GM13976 (cell line): ENCODE measurements around the gene EVA1B.

ENCODE experiments used
- DNase-seq: peaks from one replicate; pipeline ENCODE4 v3.0.0; 2012; ENCODE audit warnings: low spot score
- CTCF ChIP-seq: IDR thresholded peaks from 2 replicates; pipeline ENCODE4 v1.5.1; 2012; ENCODE audit warnings: borderline replicate concordance, mild to moderate bottlenecking; ENCODE audit not compliant: insufficient read depth; ENCODE audit errors: extremely low read depth, missing control alignments, control extremely low read depth
- in situ Hi-C: fragments of 300-500 bp; cut with MboI; formaldehyde crosslinking; loops from one replicate; pipeline ENCODE4 v1.12.0; 2022; ENCODE audit warnings: low sequenced_read_pairs, mixed read lengths, inconsistent platforms; ENCODE audit not compliant: unreplicated experiment

Gene EVA1B

GRCh38 chr1:36274201-36274600 lies 49.2 kb downstream of the EVA1B start:
- DNase-seq = no peak
- no peak for TF ChIP-seq CTCF
- in situ Hi-C loops = no loop called here

- DNase-seq = no peak
- in situ Hi-C loops = no loop called here
- TF ChIP-seq CTCF = no peak
Observed at GRCh38 chr1:36273024-36273423, 50.4 kb downstream of the EVA1B start.
